Endothelial cell (in vitro differentiated cells): Measurements from ENCODE around the gene CDH2. TPM values are rescaled to one million over a fixed set of nuclear protein-coding genes. Genes with fewer than 3 reads are reported as not detected.

Source experiments
- DNase-seq: peaks from one replicate; pipeline ENCODE4 v3.0.0; 2021; ENCODE audit warnings: low spot score
- H3K27ac Mint-ChIP-seq: one replicate; pipeline ENCODE4 v1.8.0; 2021; ENCODE audit warnings: mixed read lengths, inconsistent platforms; ENCODE audit not compliant: unreplicated experiment
- H3K27me3 Mint-ChIP-seq: one replicate; pipeline ENCODE4 v1.8.0; 2021; ENCODE audit warnings: mild to moderate bottlenecking, moderate library complexity, mixed read lengths, inconsistent platforms; ENCODE audit not compliant: unreplicated experiment
- H3K36me3 Mint-ChIP-seq: one replicate; pipeline ENCODE4 v1.8.0; 2021; ENCODE audit warnings: mild to moderate bottlenecking, low read depth, mixed read lengths, inconsistent platforms; ENCODE audit not compliant: unreplicated experiment
- H3K4me1 Mint-ChIP-seq: one replicate; pipeline ENCODE4 v1.8.0; 2021; ENCODE audit warnings: mild to moderate bottlenecking, mixed read lengths, inconsistent platforms; ENCODE audit not compliant: unreplicated experiment
- H3K4me3 Mint-ChIP-seq: one replicate; pipeline ENCODE4 v1.8.0; 2021; ENCODE audit warnings: mild to moderate bottlenecking, mixed read lengths, inconsistent platforms; ENCODE audit not compliant: unreplicated experiment
- H3K9me3 Mint-ChIP-seq: one replicate; pipeline ENCODE4 v1.8.0; 2021; ENCODE audit warnings: mixed read lengths, inconsistent platforms; ENCODE audit not compliant: unreplicated experiment
- CTCF ChIP-seq: fragments of 200-600 bp; sonication (generic); IDR thresholded peaks from one replicate; pipeline ENCODE4 v1.5.0; 2021; ENCODE audit warnings: antibody characterized with exemption; ENCODE audit not compliant: unreplicated experiment
- total RNA-seq: library from RNA; stranded (reverse); fragmentation: NEBNext Ultra II Directional; extraction: Animal tissue kit (Norgen Biotek cat#: 25700); gene quantifications from one replicate; pipeline ENCODE4 v1.2.1, GENCODE V29; 2021; ENCODE audit not compliant: unreplicated experiment

CDH2 gene
- total RNA-seq, 1 donor from 2014 or later = 162 TPM

- Mint-ChIP-seq H3K27me3 (peaks cover 3% of the 10 kb centered on the region), H3K27ac (no peak overlapping the region), H3K9me3 (no peaks in the 10 kb centered on the region), H3K36me3 (peaks cover 4% of the 10 kb centered on the region), H3K4me3 (no peak overlapping the region), H3K4me1 (peaks cover 43% of the 10 kb centered on the region)
- no peak for TF ChIP-seq CTCF
- DNase-seq = no peak
Measured at GRCh38 chr18:28073658-28074057, 103.3 kb downstream of the CDH2 start.

GRCh38 chr18:28071199-28071598 is 105.7 kb downstream of the CDH2 start:
- DNase-seq = no peak
- TF ChIP-seq CTCF = no peak
- Mint-ChIP-seq H3K4me3 (peak overlapping the region; percentile 47), H3K27ac (peak overlapping the region; percentile 49), H3K36me3 (peaks cover 4% of the 10 kb centered on the region), H3K27me3 (peaks cover 3% of the 10 kb centered on the region), H3K9me3 (no peaks in the 10 kb centered on the region), H3K4me1 (peaks cover 34% of the 10 kb centered on the region)

GRCh38 chr18:28068207-28068606 is 108.7 kb downstream of the CDH2 start:
- H3K4me1 Mint-ChIP-seq = peaks cover 38% of the 10 kb centered on the region
- TF ChIP-seq CTCF = no peak
- no peaks in the 10 kb centered on the region for H3K9me3 Mint-ChIP-seq
- H3K27me3 Mint-ChIP-seq = peaks cover 3% of the 10 kb centered on the region
- H3K4me3 Mint-ChIP-seq = no peak overlapping the region
- DNase-seq = no peak
- no peak overlapping the region for H3K27ac Mint-ChIP-seq
- H3K36me3 Mint-ChIP-seq = peaks cover 4% of the 10 kb centered on the region

- Mint-ChIP-seq H3K27me3 (peaks cover 3% of the 10 kb centered on the region), H3K36me3 (peaks cover 4% of the 10 kb centered on the region), H3K4me1 (peaks cover 39% of the 10 kb centered on the region), H3K4me3 (no peak overlapping the region), H3K9me3 (no peaks in the 10 kb centered on the region), H3K27ac (no peak overlapping the region)
- no peak for TF ChIP-seq CTCF
- DNase-seq = no peak
Measured at GRCh38 chr18:28067346-28067745, 109.6 kb downstream of the CDH2 start.

- TF ChIP-seq CTCF = no peak
- H3K27me3 Mint-ChIP-seq = peaks cover 2% of the 10 kb centered on the region
- H3K27ac Mint-ChIP-seq = no peak overlapping the region
- H3K4me3 Mint-ChIP-seq = no peak overlapping the region
- no peaks in the 10 kb centered on the region for H3K9me3 Mint-ChIP-seq
- peaks cover 29% of the 10 kb centered on the region for H3K4me1 Mint-ChIP-seq
- peaks cover 4% of the 10 kb centered on the region for H3K36me3 Mint-ChIP-seq
- no peak for DNase-seq
Measured at GRCh38 chr18:28065793-28066186, 111.1 kb downstream of the CDH2 start.
